Endothelial cell of umbilical vein (primary cell): ENCODE results near the gene PPP1R1C. TPM values are rescaled to one million over a fixed set of nuclear protein-coding genes. Genes with fewer than 3 reads are reported as not detected.

Experiments
- BruUV-seq: library from RNA; stranded (reverse); fragments of 400-500 nt; replicated peaks from 2 replicates; lab custom pipeline; 2021; lab: Mats Ljungman, UMichigan
- CTCF ChIA-PET: fragments of 300-600, 350-600 bp; sonication (Branson Sonifier 250); formaldehyde crosslinking; loops from one replicate; lab custom pipeline; 2021; ENCODE audit warnings: antibody characterized with exemption, inconsistent platforms; lab: Charles Lee
- POLR2A ChIA-PET: fragments of 300-600, 350-600 bp; sonication (Branson Sonifier 250); formaldehyde crosslinking; loops from one replicate; lab custom pipeline; 2021; ENCODE audit warnings: antibody characterized with exemption, inconsistent platforms; lab: Charles Lee
- DNase-seq: peaks from one replicate; pipeline ENCODE4 v3.0.0-alpha.2; 2011; ENCODE audit warnings: low read depth, low spot score
- FAIRE-seq: peaks from 2 replicates; lab custom pipeline; 2011; peaks lifted over from hg19 to GRCh38; lab: Jason Lieb, UNC
- H2AFZ ChIP-seq: 2 replicates; pipeline ENCODE4 v1.6.0; 2012; ENCODE audit warnings: low read depth, low read length, control low read depth, inconsistent platforms
- H3K27ac ChIP-seq: 2 replicates; pipeline ENCODE4 v1.5.1; 2011; ENCODE audit warnings: low read depth, mild to moderate bottlenecking, control low read depth, low read length, moderate library complexity; ENCODE audit not compliant: insufficient read depth
- H3K27me3 ChIP-seq, 2 experiments: 2 replicates each; pipeline versions ENCODE4 v1.6.0 to v1.6.1; 2011; ENCODE audit warnings: low read length in 2 of 2, mixed read lengths in 1 of 2; ENCODE audit not compliant: control insufficient read depth in 2 of 2, insufficient read depth in 2 of 2
- H3K36me3 ChIP-seq, 2 experiments: 2 replicates in 1 of 2; 3 replicates in 1 of 2; pipeline ENCODE4 v1.5.1; 2011; ENCODE audit warnings: low read length in 2 of 2, mild to moderate bottlenecking in 1 of 2, moderate library complexity in 1 of 2; ENCODE audit not compliant: control insufficient read depth in 2 of 2, insufficient read depth in 2 of 2; ENCODE audit errors: extremely low read depth in 1 of 2
- H3K4me1 ChIP-seq: 3 replicates; pipeline ENCODE4 v1.5.1; 2011; ENCODE audit warnings: mild to moderate bottlenecking, low read length; ENCODE audit not compliant: control insufficient read depth, insufficient read depth; ENCODE audit errors: extremely low read depth
- H3K4me2 ChIP-seq: 2 replicates; pipeline ENCODE4 v1.6.1; 2011; ENCODE audit warnings: low read length, control low read depth, mixed read lengths; ENCODE audit not compliant: insufficient read depth
- H3K4me3 ChIP-seq, 3 experiments: fragments of 200-600 bp in 1 of 3; sonication (generic), shearing (Covaris generic) in 1 of 3; replicated peaks in 1 of 3; 2 replicates each; pipeline ENCODE4 v1.5.1; 2011 to 2016; ENCODE audit warnings: control low read depth in 3 of 3, low read length in 3 of 3, mild to moderate bottlenecking in 2 of 3, inconsistent platforms in 1 of 3, low read depth in 1 of 3, moderate library complexity in 1 of 3; ENCODE audit not compliant: insufficient read depth in 1 of 3
- H3K79me2 ChIP-seq: 2 replicates; pipeline ENCODE4 v1.6.0; 2012; ENCODE audit warnings: low read length, inconsistent platforms; ENCODE audit not compliant: control insufficient read depth, insufficient read depth
- H3K9ac ChIP-seq: replicated peaks from 2 replicates; pipeline ENCODE3; 2011; ENCODE audit warnings: low read length, control low read depth; ENCODE audit not compliant: insufficient read depth; ENCODE audit errors: extremely low read depth
- H3K9me1 ChIP-seq: replicated peaks from 3 replicates; pipeline ENCODE4 v1.6.0; 2011; ENCODE audit warnings: mild to moderate bottlenecking, low read length; ENCODE audit not compliant: control insufficient read depth, insufficient read depth; ENCODE audit errors: extremely low read depth
- H3K9me3 ChIP-seq: replicated peaks from 2 replicates; pipeline ENCODE4 v1.5.1; 2012; ENCODE audit warnings: low read length, inconsistent platforms; ENCODE audit not compliant: control insufficient read depth, insufficient read depth
- H4K20me1 ChIP-seq: replicated peaks from 2 replicates; pipeline ENCODE3; 2011; ENCODE audit warnings: mild to moderate bottlenecking, low read length; ENCODE audit not compliant: control insufficient read depth, insufficient read depth; ENCODE audit errors: extremely low read depth
- CTCF ChIP-seq, 2 donors: IDR thresholded peaks; 1 replicate in 1 of 2; 2 replicates in 1 of 2; pipeline ENCODE4 v1.5.1; 2011; ENCODE audit warnings: low read length in 2 of 2, mild to moderate bottlenecking in 2 of 2, moderate library complexity in 2 of 2, control low read depth in 1 of 2, inconsistent platforms in 1 of 2, low read depth in 1 of 2; ENCODE audit not compliant: insufficient read depth in 1 of 2; ENCODE audit errors: extremely low read depth in 1 of 2
- EZH2 ChIP-seq: IDR thresholded peaks from 2 replicates; pipeline ENCODE4 v1.6.1; 2012; ENCODE audit warnings: borderline replicate concordance, low read depth, mild to moderate bottlenecking, moderate library complexity, low read length, inconsistent platforms; ENCODE audit not compliant: severe bottlenecking
- FOS ChIP-seq: IDR thresholded peaks from 2 replicates; pipeline ENCODE4 v1.6.1; 2011; ENCODE audit warnings: mild to moderate bottlenecking, low read length, moderate library complexity, borderline replicate concordance; ENCODE audit not compliant: insufficient read depth
- GATA2 ChIP-seq: IDR thresholded peaks from 2 replicates; pipeline ENCODE4 v1.7.0; 2011; ENCODE audit warnings: low read depth, mild to moderate bottlenecking, moderate library complexity, mixed read lengths, low read length; ENCODE audit not compliant: insufficient read length, insufficient read depth
- JUN ChIP-seq: IDR thresholded peaks from 2 replicates; pipeline ENCODE4 v1.6.1; 2011; ENCODE audit warnings: borderline replicate concordance, low read depth; ENCODE audit not compliant: insufficient read length, insufficient read depth
- MAX ChIP-seq: IDR thresholded peaks from 2 replicates; pipeline ENCODE4 v1.6.1; 2011; ENCODE audit not compliant: insufficient read depth, insufficient read length
- MYC ChIP-seq: IDR thresholded peaks from one replicate; pipeline ENCODE4 v1.6.1; 2011; ENCODE audit warnings: mild to moderate bottlenecking, low read depth, low read length
- POLR2A ChIP-seq: IDR thresholded peaks from 2 replicates; pipeline ENCODE4 v1.6.1; 2012; ENCODE audit warnings: low read depth, mild to moderate bottlenecking, control low read depth, low read length
- POLR2AphosphoS5 ChIP-seq: IDR thresholded peaks from 2 replicates; pipeline ENCODE4 v1.6.1; 2012; ENCODE audit warnings: low read depth, mild to moderate bottlenecking, control low read depth, low read length, moderate library complexity; ENCODE audit not compliant: insufficient read depth
- dilution Hi-C: fragments of 300-500 bp; cut with MboI; formaldehyde crosslinking; loops from one replicate; pipeline ENCODE4 v1.15.0; 2019; ENCODE audit warnings: low sequenced_read_pairs; ENCODE audit not compliant: extremely low pct_ligation_motif_present
- intact Hi-C: fragments of 100-400 bp; cut with micrococcal nuclease; formaldehyde crosslinking; loops from one replicate; pipeline ENCODE4 v1.10.0; 2022
- polyA plus RNA-seq, 4 experiments: library from polyadenylated mRNA; depleted of rRNA in 3 of 4; stranded (reverse) in 3 of 4; unstranded in 1 of 4; fragments of >200 nt; gene quantifications; 2 replicates each; pipeline versions ENCODE4 v1.2.1 to v1.2.3, GENCODE V29; 2011 to 2012; ENCODE audit warnings: missing spikeins in 1 of 4
- total RNA-seq: library from RNA; stranded (reverse); gene quantifications from 2 replicates; pipeline ENCODE4 v1.2.3, GENCODE V29; 2021

PPP1R1C gene
- total and polyA plus RNA-seq, 2 donors (not counting 3 experiments of a cell fraction or from before 2014, with no cell fraction given): 0.26 TPM; not detected in 1

GRCh38 chr2:181991171-181991885 lies 5.7 kb downstream of the PPP1R1C start:
- Histone ChIP-seq H3K36me3 (no peaks in the 10 kb centered on the region), H3K9ac (no peak overlapping the region), H3K27me3 (no peaks in the 10 kb centered on the region), H3K9me1 (no peaks in the 10 kb centered on the region), H4K20me1 (no peaks in the 10 kb centered on the region), H3K4me1 (no peaks in the 10 kb centered on the region), H3K9me3 (no peaks in the 10 kb centered on the region), H3K27ac (no peak overlapping the region), H2AFZ (no peak overlapping the region), H3K79me2 (no peaks in the 10 kb centered on the region), H3K4me3 (no peak overlapping the region), H3K4me2 (no peak overlapping the region)
- CTCF ChIA-PET: interaction anchor here (1.2 to 1.7 kb wide), 3 partner anchors 10 to 16 kb away, joined by 3 to 5 read pairs (median 4); no protein-coding TSS in a partner anchor
- DNase-seq (no peak), FAIRE-seq (no peak)
- POLR2A ChIA-PET: no interaction called here
- TF ChIP-seq POLR2AphosphoS5: no peak
- no peak for TF ChIP-seq EZH2
- intact Hi-C loops: no loop called here
- dilution Hi-C loops: no loop called here
- no TSS peak for BruUV-seq

- no peaks in the 10 kb centered on the region for H3K4me1 ChIP-seq
- no peaks in the 10 kb centered on the region for H3K9me3 ChIP-seq
- no peaks in the 10 kb centered on the region for H3K79me2 ChIP-seq
- POLR2A ChIA-PET: no interaction called here
- dilution Hi-C loops (no loop called here), intact Hi-C loops (no loop called here)
- TF ChIP-seq MYC (no peak), FOS (no peak), GATA2 (no peak), POLR2AphosphoS5 (no peak), JUN (no peak), POLR2A (no peak), MAX (no peak), CTCF (IDR thresholded peaks at IDR 0.05; ENCODE audit: extremely low read depth in 1 of 2, insufficient read depth in 1 of 2, low read depth in 1 of 2, low read length in 2 of 2) (no peak), EZH2 (no peak)
- no peaks in the 10 kb centered on the region for H3K9me1 ChIP-seq
- H3K27ac ChIP-seq: no peak overlapping the region
- H3K4me2 ChIP-seq: no peak overlapping the region
- H3K4me3 ChIP-seq: no peak overlapping the region
- no peak for FAIRE-seq
- no peak for DNase-seq
- CTCF ChIA-PET: interaction anchor here (1.2 to 1.7 kb wide), 3 partner anchors 9 to 17 kb away, joined by 3 to 5 read pairs (median 4); no protein-coding TSS in a partner anchor
- H3K27me3 ChIP-seq: no peaks in the 10 kb centered on the region
- no peak overlapping the region for H2AFZ ChIP-seq
- no TSS peak for BruUV-seq
- no peaks in the 10 kb centered on the region for H4K20me1 ChIP-seq
- no peak overlapping the region for H3K9ac ChIP-seq
- H3K36me3 ChIP-seq: no peaks in the 10 kb centered on the region
Observed at GRCh38 chr2:181992776-181993175, 7.1 kb downstream of the PPP1R1C start.
